NAMALWA (cell line): ENCODE data around the gene HOPX.
A peak's percentile ranks its signal among the peaks of the same experiment; 100 is the strongest.
"Not testable (repeated sequence)": the region's sequence is repeated elsewhere in the genome, so short reads cannot be mapped to it uniquely, and the experiment has no call there.

Experiments used
- DNase-seq: peaks from one replicate; pipeline ENCODE4 v3.0.0-alpha.2; 2015; ENCODE audit warnings: low spot score

The HOPX gene

GRCh38 chr4:56688094-56688647 is 7.1 kb upstream of the HOPX start:
- no peak for DNase-seq

DNA sequence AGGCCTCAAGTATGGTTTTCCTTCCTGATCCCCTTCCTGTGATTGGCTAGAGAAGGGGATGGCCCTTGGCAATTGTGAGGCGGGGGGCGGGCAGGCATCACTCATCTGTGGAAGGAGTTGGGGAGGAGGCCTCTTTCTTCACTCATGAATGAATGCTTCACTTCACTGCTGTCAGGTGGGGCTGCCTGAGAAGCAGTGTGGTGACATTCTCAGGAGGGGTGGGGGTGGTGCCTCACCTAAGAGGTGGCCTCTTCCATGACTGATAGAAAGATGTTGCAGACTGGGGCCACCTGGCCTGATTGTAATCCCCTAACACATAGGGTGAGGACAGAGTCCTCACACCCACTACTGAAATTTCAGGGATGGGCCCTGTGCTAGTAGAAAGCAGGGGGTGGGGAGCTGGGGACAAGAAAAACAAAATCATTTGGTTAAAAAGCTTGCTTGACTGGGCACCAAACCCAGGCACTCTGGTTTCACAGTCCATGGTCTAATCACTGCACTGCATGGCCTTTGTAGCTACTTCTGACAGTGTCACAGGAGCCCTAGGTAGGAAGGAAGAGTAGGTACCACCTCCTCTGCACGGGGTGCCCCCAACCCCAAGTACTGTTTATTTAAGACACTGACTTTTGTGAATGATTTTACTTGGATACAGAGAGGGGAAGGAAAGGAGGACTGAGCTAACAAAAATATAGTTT is 5.6 kb upstream of the HOPX start:
- no peak for DNase-seq

DNA sequence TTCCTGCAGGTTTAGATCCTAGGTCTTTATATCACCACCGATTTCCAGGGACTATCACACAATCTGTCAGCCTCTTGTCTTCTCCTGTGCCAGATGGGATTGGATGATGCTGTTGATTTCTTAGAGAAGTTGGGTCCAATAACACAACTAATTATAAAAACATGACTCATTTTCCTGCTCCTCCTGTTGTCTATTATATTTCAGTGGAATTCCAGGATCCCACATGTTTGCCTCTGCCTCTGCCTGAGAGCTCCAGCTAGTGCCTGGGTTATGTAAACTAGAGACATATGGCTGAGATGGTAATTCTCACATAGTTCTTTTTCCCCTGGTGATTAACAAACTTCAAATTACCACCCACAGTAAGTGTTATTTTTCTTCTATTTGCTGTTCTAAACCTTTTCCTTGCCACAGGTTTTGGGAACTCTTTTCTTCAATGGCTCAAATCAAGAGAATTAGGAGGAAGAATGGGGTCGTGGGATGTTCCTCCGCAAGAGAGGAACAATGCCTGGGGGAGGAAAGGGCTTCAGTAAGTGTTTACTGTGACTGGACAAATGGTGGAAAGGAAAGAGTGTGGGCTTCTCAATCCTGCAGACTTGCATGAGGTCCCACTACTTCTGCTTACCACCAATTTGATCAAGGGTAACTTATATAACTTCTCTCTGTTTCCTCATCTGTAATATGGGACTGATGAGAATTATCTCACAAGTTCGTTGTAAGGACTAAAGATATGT is 3.4 kb upstream of the HOPX start:
- no peak for DNase-seq

DNA sequence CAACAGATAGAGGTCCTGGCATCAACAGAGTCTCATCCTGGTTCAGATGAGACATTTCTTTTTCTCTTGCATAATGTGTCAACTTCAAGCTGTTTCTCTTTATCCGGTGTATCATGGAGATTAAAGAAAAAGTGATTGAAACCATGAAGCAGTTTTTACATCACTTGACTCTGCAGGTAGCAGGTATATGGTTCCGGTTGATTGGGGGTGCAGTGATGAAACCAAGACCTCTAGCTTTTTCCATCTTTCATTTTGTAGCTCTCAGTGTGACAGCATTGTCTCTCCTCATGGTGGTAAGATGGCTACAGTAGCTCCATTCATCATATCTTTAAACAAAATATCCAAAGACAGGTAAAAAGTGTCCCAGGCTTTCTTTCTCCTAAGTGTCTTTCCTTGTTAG is 2.4 kb upstream of the HOPX start:
- no peak for DNase-seq

DNA sequence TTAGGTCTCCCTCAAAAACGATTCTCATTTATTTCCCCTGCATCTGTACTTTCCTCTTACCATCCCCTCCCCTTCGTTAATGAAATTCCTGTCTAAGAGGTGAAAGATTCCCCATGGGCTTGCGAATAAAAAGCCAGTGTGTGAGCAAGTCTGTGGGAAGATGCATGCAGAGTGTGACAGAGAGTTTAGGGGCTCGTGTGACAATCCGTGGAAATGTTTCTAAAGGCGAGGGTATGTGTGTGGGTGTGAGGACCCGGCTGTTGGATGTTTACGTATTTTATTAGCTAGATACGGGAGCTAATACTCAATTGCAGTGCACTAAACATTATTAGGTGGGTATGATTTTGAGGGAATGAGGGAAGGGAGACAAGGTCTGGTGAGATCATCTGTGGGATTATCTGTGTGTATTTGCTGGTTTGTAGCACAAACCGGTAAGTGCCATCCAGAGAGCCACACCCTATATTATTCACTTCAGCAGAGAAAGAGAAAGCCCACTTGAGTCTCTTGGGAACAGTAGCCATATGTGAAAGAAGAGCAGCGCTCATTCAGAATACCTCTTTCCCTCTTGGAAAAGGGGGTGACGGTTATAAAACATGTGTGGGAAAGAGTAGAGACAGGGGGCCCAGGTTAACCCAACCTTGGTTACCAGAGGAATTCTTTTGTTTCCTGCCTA is 893 bp upstream of the HOPX start:
- DNase-seq: no peak

DNA sequence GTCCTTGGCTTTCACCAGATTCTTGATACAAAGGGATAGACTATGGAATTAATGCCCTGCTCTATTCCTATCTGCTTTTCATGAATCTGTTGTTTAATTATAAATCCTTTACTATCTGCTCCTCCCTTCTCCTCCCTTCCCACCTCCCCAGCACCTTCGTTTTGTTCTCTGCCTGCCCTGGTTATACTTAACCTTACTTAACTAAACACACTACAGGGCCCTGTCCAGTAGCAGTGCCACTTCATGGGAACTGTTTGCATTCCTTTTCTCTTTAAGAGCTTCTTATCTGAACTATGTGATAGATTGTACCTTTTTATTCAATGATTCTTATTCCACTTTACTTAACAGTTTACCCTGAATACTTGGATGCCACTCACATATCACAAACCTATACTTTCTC is 830 bp downstream of the HOPX start:
- DNase-seq: no peak

DNA sequence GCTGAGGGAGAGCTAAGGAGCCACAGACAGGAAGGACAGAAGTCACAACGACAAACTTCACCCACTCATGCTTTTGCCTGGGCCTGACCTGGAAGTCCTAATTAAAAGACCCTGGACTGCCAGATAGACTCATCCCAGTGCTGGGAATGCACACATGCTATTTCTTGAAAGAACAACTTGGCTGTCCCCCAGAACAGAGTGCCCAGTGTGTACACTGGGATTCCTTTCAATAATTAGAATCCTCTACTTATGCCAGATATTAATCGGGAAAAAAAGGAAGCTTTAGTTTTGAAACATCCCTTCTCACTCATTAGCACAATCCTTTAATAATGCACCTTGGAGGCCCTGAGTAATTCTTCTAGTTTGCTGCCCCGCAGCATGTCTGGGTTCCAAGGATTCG is 3.4 kb downstream of the HOPX start:
- DNase-seq: no peak

- DNase-seq: no peak
Observed at GRCh38 chr4:56674984-56675383, 6.1 kb downstream of the HOPX start.

DNA sequence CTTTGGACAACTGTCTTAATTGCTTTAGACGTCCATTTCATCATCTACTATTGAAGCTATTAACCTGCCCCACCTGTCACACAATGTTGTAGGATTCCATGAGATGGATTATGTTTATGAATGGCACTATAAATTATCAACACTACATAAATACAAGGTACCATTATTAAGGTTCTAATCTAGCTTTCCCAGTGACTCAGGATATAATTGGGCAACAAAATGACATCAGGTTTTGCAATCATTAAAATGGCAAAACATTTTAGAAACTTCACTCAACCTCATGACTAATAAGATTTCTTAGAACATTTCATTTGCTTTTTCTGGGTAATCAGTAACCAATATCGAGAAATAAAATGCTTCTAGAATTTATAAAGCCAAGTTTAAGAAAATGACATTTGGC is 9.2 kb downstream of the HOPX start:
- DNase-seq: no peak

GRCh38 chr4:56671373-56671772 is 9.7 kb downstream of the HOPX start:
- no peak for DNase-seq

- peak; percentile 41 for DNase-seq
Observed at GRCh38 chr4:56668267-56668666, 12.8 kb downstream of the HOPX start.

GRCh38 chr4:56667396-56667795 is 13.7 kb downstream of the HOPX start:
- not testable (repeated sequence) for DNase-seq

DNA sequence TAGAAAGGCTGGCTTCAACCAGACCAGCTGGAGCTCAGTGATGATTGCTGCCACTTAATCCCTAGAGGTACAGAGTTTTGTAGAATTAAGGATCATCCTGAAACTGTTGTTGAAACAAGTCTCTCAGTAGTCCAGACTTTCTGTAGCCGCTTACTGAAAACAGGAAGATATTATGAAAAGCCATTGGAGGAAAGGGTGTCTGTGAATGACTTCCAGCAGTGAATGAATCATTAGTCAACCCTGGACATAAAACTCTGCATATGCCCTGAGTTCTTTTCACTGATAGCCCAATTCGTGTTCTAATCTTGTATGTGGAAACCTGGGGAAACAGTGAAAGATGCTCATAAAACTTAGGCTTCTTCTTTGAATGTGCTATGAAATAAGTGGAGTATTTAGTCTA is 14.8 kb downstream of the HOPX start:
- no peak for DNase-seq

- DNase-seq: no peak
Observed at GRCh38 chr4:56665781-56666180, 15.3 kb downstream of the HOPX start.

- no peak for DNase-seq
Observed at GRCh38 chr4:56662782-56663468, 18.2 kb downstream of the HOPX start.

GRCh38 chr4:56659946-56660345 is 21.1 kb downstream of the HOPX start:
- DNase-seq: no peak

DNA sequence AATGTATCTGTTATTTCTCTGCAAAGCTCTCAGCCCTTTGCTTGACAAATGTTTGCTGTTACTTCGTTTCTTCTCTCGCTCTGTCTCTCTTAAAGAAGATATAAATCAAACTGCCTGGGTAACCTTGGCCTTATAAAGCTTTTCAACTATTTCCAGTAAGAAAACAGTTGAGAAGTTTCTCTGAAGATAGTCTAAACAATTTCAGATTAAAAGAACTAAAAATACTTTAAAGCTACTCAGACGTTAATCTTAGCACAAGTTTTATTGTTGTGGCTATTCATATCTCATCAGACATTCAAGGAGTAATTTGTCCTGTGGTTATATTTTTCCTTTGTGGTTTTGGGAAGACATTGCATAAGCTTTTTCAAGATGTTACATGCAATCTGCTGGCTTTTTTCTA is 22.6 kb downstream of the HOPX start:
- DNase-seq: no peak

- DNase-seq: no peak
Observed at GRCh38 chr4:56657818-56658217, 23.3 kb downstream of the HOPX start.

- DNase-seq: no peak
Observed at GRCh38 chr4:56657128-56657527, 24.0 kb downstream of the HOPX start.

- DNase-seq: no peak
Observed at GRCh38 chr4:56656346-56656643, 24.8 kb downstream of the HOPX start.

DNA sequence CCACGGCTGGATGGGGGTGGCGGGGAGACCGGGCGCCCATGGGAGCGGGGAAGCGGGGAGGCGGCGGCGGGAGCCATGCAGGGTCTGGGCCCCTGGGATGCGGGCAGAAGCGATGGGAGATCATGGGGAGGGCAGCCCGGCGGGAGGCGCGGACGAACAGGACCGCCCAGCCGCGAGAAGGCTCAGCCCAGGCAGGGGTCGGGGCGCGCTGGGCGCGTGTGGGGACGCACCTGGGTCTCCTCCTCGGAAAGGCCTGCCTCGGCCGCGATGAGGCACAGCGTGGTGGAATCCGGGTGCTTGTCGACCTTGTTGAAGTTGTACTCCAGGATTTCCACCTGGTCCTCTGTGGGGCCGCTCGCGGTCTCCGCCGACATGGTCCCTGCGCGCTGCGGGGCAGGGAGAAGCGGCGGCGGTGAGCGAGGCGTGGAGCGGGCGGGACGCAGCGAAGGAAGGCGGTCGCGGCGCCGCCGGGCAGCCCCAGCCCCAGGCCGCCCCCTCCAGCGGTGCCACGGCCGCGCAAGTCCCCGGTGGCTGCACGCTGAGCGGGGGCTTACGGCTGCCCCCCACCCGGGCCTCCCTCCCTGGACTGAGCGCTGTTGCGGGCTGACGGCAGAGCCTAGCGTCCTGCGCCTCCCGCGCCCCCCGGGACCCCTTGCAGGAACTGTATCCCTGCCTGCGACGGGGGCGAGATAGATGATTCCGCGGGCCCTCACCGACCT is 25.3 kb downstream of the HOPX start:
- DNase-seq: no peak

- no peak for DNase-seq
Observed at GRCh38 chr4:56655209-56655626, 25.9 kb downstream of the HOPX start.
